Upper lobe of right lung (tissue), 1 donor: ENCODE data around the gene MALSU1. TPM values are rescaled to one million over a fixed set of nuclear protein-coding genes. Genes with fewer than 3 reads are reported as not detected.
A peak's percentile ranks its signal among the peaks of the same experiment; 100 is the strongest.

Source experiments
- ATAC-seq: fragments of 200-7000 bp; cut with Tn5 transposase; one replicate; pipeline ENCODE4 v1.9.1; 2020; ENCODE audit warnings: mild to moderate bottlenecking, moderate library complexity
- DNase-seq: peaks from one replicate; pipeline ENCODE4 v3.0.0-alpha.2; 2020
- H3K27ac ChIP-seq: fragments of 200-600 bp; one replicate; pipeline ENCODE4 v1.8.0; 2022
- H3K27me3 ChIP-seq: fragments of 200-600 bp; one replicate; pipeline ENCODE4 v1.8.0; 2022; ENCODE audit warnings: mild to moderate bottlenecking
- H3K36me3 ChIP-seq: fragments of 200-600 bp; one replicate; pipeline ENCODE4 v1.8.0; 2022
- H3K4me1 ChIP-seq: fragments of 200-600 bp; one replicate; pipeline ENCODE4 v1.8.0; 2022
- H3K4me3 ChIP-seq: fragments of 200-600 bp; one replicate; pipeline ENCODE4 v1.8.0; 2022; ENCODE audit warnings: mild to moderate bottlenecking
- H3K9me3 ChIP-seq: fragments of 200-600 bp; one replicate; pipeline ENCODE4 v1.8.0; 2022
- intact Hi-C: fragments of 100-400 bp; cut with DNase I; formaldehyde crosslinking; loops from one replicate; pipeline ENCODE4 v1.11.0; 2022
- total RNA-seq: library from RNA; stranded (reverse); fragmentation: NEBNext Ultra II Directional; extraction: Animal tissue kit (Norgen Biotek cat#: 25700); gene quantifications from one replicate; pipeline ENCODE4 v1.2.1, GENCODE V29; 2021
- TF ChIP-seq, protein P1 (sequence below): fragments of 200-600 bp; IDR thresholded peaks from one replicate; pipeline ENCODE4 v1.8.0; 2022; ENCODE audit warnings: antibody characterized with exemption
- donor health status: DM: no; HTN: yes; CAD: no; lungs with severe emphysema.

The MALSU1 gene
- total RNA-seq, 1 donor from 2014 or later, result 42.2 TPM

GRCh38 chr7:23268746-23269145 lies 30.4 kb upstream of the MALSU1 start:
- peaks cover 5% of the 10 kb centered on the region for H3K27me3 ChIP-seq
- intact Hi-C loops, result no loop called here
- peaks cover 7% of the 10 kb centered on the region for H3K36me3 ChIP-seq
- peaks cover 4% of the 10 kb centered on the region for H3K4me1 ChIP-seq
- TF ChIP-seq, protein P1, sequence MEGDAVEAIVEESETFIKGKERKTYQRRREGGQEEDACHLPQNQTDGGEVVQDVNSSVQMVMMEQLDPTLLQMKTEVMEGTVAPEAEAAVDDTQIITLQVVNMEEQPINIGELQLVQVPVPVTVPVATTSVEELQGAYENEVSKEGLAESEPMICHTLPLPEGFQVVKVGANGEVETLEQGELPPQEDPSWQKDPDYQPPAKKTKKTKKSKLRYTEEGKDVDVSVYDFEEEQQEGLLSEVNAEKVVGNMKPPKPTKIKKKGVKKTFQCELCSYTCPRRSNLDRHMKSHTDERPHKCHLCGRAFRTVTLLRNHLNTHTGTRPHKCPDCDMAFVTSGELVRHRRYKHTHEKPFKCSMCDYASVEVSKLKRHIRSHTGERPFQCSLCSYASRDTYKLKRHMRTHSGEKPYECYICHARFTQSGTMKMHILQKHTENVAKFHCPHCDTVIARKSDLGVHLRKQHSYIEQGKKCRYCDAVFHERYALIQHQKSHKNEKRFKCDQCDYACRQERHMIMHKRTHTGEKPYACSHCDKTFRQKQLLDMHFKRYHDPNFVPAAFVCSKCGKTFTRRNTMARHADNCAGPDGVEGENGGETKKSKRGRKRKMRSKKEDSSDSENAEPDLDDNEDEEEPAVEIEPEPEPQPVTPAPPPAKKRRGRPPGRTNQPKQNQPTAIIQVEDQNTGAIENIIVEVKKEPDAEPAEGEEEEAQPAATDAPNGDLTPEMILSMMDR, result no peak
- ATAC-seq (no peak), DNase-seq (no peak)
- no peak overlapping the region for H3K4me3 ChIP-seq
- H3K9me3 ChIP-seq, result no peaks in the 10 kb centered on the region
- no peak overlapping the region for H3K27ac ChIP-seq

- TF ChIP-seq, protein P1, result no peak
- Histone ChIP-seq H3K27ac (no peak overlapping the region), H3K27me3 (peaks cover 5% of the 10 kb centered on the region), H3K4me3 (no peak overlapping the region), H3K36me3 (peaks cover 7% of the 10 kb centered on the region), H3K9me3 (no peaks in the 10 kb centered on the region), H3K4me1 (peaks cover 4% of the 10 kb centered on the region)
- ATAC-seq (no peak), DNase-seq (no peak)
- intact Hi-C loops, result no loop called here
Measured at GRCh38 chr7:23272275-23272674, 26.9 kb upstream of the MALSU1 start.

DNA sequence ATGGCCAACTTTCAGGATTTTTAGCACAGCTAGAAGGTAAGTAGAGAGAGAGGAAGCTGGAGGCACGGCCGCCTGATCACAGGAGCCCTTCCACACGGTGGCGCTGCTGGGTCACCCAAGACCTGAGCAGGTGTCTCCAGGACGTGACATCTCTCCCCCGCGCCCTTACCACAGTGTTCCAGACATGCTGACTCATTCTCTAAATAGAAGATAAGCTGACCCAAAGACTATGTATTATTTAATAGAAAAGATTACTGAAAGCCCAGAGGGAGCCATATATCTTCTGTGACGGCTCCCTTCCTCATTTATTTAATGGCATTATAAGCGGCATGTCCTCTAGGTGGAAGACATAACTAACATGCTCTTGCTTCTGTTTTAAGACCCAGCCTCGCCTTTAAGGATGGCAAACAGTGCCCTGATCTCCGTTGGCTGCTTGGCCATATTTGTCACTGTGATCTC lies 26.0 kb upstream of the MALSU1 start:
- peak overlapping the region; percentile 14 for H3K4me3 ChIP-seq
- intact Hi-C loops, result no loop called here
- H3K36me3 ChIP-seq, result peaks cover 7% of the 10 kb centered on the region
- TF ChIP-seq, protein P1, result peak; percentile 78
- H3K9me3 ChIP-seq, result no peaks in the 10 kb centered on the region
- peak; percentile 99 for ATAC-seq
- peaks cover 5% of the 10 kb centered on the region for H3K27me3 ChIP-seq
- DNase-seq, result peak; percentile 95
- no peak overlapping the region for H3K27ac ChIP-seq
- peaks cover 4% of the 10 kb centered on the region for H3K4me1 ChIP-seq

DNA sequence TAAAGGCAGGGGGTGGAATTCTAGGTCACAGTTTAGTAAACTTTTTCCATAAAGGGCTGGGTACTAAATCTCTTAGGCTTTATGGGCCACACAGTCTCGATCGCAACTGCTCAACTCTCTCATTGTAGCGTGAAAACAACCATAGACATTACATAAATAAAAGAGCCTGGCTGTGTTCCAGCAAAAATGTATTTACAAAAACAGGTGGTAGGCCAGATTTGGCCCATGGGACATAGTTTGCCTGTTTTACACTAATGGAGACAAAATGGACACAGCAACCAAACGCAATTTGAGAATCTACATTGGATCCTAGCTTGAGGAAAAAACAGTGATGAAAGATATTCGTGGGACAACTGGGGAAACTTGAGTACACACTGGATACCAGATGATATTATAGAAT lies 23.2 kb upstream of the MALSU1 start:
- Histone ChIP-seq H3K27me3 (no peaks in the 10 kb centered on the region), H3K27ac (no peak overlapping the region), H3K9me3 (no peaks in the 10 kb centered on the region), H3K4me1 (peaks cover 4% of the 10 kb centered on the region), H3K4me3 (no peak overlapping the region), H3K36me3 (no peaks in the 10 kb centered on the region)
- ATAC-seq, result no peak
- intact Hi-C loops, result no loop called here
- no peak for DNase-seq
- TF ChIP-seq, protein P1, result no peak

DNA sequence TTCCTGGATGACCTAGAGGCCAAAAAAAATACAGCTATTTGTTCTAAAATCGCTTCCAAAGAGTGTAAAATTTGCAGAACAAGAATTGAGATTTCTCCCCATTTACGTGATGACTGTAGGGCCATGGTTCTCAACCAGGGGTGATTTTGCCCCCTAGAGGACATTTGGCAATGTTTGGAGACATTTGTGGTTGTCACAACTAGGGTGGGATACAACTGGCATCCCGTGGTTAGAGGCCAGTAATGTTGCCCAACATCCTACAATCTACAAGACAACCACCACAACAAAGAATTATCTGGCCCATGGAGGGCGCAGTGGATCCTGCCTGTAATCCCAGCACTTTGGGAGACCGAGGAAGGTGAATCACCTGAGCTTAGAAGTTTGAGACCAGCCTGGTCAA lies 22.8 kb upstream of the MALSU1 start:
- ATAC-seq (no peak), DNase-seq (no peak)
- no peaks in the 10 kb centered on the region for H3K9me3 ChIP-seq
- TF ChIP-seq, protein P1, result no peak
- intact Hi-C loops, result no loop called here
- H3K4me1 ChIP-seq, result peaks cover 4% of the 10 kb centered on the region
- H3K4me3 ChIP-seq, result no peak overlapping the region
- H3K27me3 ChIP-seq, result no peaks in the 10 kb centered on the region
- no peak overlapping the region for H3K27ac ChIP-seq
- no peaks in the 10 kb centered on the region for H3K36me3 ChIP-seq

DNA sequence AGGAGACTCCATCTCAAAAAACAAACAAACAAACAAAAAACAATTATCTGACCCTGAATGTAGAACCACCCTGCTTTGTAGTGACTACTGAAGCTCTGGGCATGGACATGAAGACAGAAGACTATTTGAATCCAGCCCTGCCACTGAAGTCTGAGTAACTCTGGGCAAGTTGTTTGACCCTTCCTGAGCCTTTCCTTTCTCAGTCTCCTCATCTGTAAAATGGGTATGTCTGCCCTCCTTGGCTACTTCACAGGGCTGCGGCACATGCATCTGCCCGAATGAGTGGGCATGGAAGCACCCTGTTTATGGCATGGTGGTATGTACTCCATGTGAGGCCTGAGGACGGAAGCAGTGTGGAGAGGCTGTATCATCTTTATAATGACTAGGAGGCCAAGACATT lies 22.2 kb upstream of the MALSU1 start:
- intact Hi-C loops, result no loop called here

More for the DNA sequence above, 22.2 kb upstream of the MALSU1 start:
- DNase-seq (no peak), ATAC-seq (no peak)
- TF ChIP-seq, protein P1, result no peak
- no peaks in the 10 kb centered on the region for H3K36me3 ChIP-seq
- peaks cover 4% of the 10 kb centered on the region for H3K4me1 ChIP-seq
- no peak overlapping the region for H3K4me3 ChIP-seq
- H3K27ac ChIP-seq, result no peak overlapping the region
- no peaks in the 10 kb centered on the region for H3K9me3 ChIP-seq
- no peaks in the 10 kb centered on the region for H3K27me3 ChIP-seq
